ENCODE results near the gene TECTA. TPM values are rescaled to one million over a fixed set of nuclear protein-coding genes. Genes with fewer than 3 reads are reported as not detected.

The TECTA gene
- polyA plus RNA-seq, 3 donors from 2014 or later, result 0.03 to 0.26 TPM; not detected in 1

DNA sequence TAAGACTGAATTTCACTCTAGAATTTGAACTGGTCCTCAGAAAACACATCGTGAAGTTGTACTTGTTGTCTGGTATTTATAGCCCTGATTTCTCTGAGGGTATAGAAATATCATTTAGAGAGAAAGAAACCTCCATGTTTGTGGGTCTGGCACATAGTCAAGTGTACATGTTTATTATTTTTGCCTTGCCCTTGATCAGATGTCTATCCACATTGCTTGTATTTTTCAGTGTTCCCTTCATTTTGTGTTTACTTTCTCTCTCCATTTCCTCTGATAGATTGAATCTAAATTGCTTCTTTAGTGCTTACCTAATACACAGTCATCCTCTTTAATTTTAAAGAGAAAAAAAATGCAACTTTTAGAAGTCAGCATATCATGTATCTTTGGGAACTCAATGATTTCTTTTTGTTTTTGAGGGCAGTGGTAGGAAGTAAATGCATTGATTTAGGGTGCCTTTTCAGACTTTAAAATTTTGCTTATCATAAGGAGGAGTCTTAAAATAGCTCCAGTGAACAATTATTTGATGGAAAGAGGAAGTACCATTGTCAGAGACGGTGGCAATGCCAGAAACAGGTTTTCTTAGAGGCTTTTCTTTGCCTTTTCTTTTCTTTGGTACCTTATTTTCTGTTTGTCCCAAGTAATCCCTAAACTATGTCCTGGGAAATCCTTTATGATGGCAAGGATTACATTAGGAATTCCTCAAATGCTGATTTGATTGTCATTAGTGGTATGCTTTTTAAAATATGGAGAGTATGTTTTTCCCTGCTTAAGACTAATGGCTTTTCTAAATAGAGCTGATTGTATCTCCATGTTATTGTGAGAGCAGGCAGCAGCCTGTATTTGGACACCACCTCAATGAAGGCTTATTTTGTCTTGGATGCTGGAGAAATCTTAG is 29.8 kb upstream of the TECTA start:
- H3K4me3 Mint-ChIP-seq, result no peak overlapping the region
- H3K4me1 Mint-ChIP-seq, result no peaks in the 10 kb centered on the region

DNA sequence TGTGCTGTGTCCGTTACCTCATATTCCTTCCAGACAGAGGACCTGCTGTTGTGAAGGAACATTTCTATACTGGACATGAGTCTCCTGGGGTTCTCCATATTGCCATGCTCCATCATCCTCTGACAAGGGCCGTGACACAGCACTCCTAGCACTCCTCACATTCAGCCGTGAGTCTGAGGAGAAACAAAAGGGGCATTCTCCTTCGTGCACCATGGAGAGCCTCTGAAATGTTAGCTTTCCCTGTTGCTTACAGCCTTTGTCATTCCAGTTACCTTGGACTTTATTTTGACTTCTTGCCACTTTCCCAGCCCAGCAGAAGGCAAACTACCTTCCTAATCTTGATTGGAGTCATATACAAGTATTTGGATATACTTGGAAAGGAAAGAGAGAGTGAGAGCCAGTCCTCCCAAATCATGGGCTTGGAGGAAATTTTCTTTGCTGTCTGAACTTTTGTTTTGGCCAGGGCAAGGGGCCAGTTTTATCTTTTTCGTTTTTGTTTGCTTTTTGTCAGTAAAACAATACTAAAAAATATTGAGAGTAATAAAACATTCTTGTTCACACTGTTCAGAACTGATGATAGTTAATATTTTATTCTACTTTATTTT is 29.1 kb upstream of the TECTA start:
- peaks cover 0 to 1% (median 0%) of the 10 kb centered on the region in 6 donors for H3K9me3 Mint-ChIP-seq
- H3K4me3 Mint-ChIP-seq, result no peak overlapping the region
- H3K27me3 Mint-ChIP-seq (ENCODE audit: low read depth in 3 of 3), result peaks cover 0 to 2% (median 0%) of the 10 kb centered on the region in 3 donors
- DNase-seq, result no peak
- peaks cover 44 to 53% (median 47%) of the 10 kb centered on the region in 3 donors for H3K36me3 Mint-ChIP-seq
- no peaks in the 10 kb centered on the region for H3K4me1 Mint-ChIP-seq
- no peak overlapping the region for H3K27ac Mint-ChIP-seq

More for the DNA sequence above, 29.8 kb upstream of the TECTA start:
- Mint-ChIP-seq H3K27ac (peak overlapping the region in 2 of 6 donors; percentile 15 to 43), H3K36me3 (peaks cover 46 to 54% (median 51%) of the 10 kb centered on the region in 3 donors), H3K27me3 (ENCODE audit: low read depth in 3 of 3) (peaks cover 0 to 2% (median 0%) of the 10 kb centered on the region in 3 donors), H3K9me3 (peaks cover 0 to 1% (median 0%) of the 10 kb centered on the region in 6 donors)
- no peak for DNase-seq

DNA sequence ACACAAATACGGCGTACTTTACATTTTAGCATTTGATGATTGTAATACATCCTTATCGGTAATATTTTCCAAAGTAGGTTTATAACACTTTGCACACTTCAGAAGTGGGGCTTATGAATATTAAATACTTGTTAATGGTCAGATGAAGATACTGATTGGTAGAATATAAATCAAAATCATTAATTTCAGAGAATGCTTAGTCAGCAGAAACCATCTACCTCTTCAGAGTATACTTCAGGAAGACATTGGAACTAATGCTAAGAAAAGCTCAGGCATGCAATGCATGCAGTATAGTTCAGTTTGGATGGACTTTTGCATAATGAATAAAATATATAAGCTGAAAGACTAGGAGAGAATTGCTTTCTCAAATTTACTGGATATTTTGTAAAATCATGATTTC is 19.7 kb upstream of the TECTA start:
- H3K4me1 Mint-ChIP-seq, result peaks cover 0 to 2% of the 10 kb centered on the region in 2 donors
- no peaks in the 10 kb centered on the region for H3K9me3 Mint-ChIP-seq
- H3K4me3 Mint-ChIP-seq, result no peak overlapping the region
- peaks cover 0 to 2% (median 0%) of the 10 kb centered on the region in 3 donors for H3K27me3 Mint-ChIP-seq (ENCODE audit: low read depth in 3 of 3)
- no peak for DNase-seq
- H3K27ac Mint-ChIP-seq, result no peak overlapping the region
- H3K36me3 Mint-ChIP-seq, result peaks cover 20 to 25% (median 22%) of the 10 kb centered on the region in 3 donors

DNA sequence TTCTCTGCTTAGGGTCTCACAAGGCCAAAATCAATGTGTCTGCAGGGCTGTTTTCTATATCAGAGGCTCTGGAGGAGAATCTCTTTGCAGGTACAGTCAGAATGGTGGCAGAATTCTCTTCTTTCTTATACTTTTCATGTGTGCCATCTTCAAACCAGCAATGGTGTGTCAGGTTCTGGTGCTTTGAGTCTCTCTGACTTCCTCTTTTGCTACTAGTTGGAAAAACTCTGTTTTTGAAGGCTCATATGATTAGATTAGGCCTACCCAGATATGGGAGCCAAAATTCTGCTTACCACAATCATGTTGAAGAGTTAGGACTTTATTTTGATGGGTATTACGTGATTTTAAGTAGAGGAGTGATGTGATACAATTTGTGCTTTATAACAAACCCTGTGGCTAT is 18.8 kb upstream of the TECTA start:
- Mint-ChIP-seq H3K36me3 (peaks cover 24 to 31% (median 29%) of the 10 kb centered on the region in 3 donors), H3K9me3 (no peaks in the 10 kb centered on the region), H3K27me3 (ENCODE audit: low read depth in 3 of 3) (peaks cover 0 to 2% (median 0%) of the 10 kb centered on the region in 3 donors), H3K27ac (no peak overlapping the region), H3K4me1 (peaks cover 0 to 2% of the 10 kb centered on the region in 2 donors), H3K4me3 (no peak overlapping the region)
- DNase-seq, result no peak

DNA sequence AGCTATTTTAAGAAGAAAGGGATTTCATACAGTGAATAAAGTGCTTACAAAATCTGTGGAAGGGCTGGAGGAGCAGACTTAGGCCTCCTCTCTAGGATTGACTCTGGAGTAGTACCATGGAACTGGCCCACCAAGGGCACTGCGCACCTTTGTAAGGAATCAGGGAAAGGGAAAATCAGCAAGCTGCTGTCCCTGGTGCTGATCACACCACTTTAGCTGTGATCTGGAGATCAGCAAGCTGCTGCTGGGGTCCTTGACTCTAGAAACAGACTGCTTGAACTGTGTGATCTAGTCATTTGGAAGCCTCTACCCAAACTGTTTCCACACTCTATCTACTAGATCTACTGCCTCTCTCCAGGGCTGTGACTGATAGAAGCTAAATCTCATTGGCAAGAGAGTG is 18.4 kb upstream of the TECTA start:
- Mint-ChIP-seq H3K9me3 (no peaks in the 10 kb centered on the region), H3K36me3 (peaks cover 29 to 36% (median 34%) of the 10 kb centered on the region in 3 donors), H3K27ac (no peak overlapping the region), H3K4me1 (peaks cover 0 to 2% of the 10 kb centered on the region in 2 donors), H3K27me3 (ENCODE audit: low read depth in 3 of 3) (peaks cover 0 to 2% (median 0%) of the 10 kb centered on the region in 3 donors), H3K4me3 (no peak overlapping the region)
- DNase-seq, result no peak

DNA sequence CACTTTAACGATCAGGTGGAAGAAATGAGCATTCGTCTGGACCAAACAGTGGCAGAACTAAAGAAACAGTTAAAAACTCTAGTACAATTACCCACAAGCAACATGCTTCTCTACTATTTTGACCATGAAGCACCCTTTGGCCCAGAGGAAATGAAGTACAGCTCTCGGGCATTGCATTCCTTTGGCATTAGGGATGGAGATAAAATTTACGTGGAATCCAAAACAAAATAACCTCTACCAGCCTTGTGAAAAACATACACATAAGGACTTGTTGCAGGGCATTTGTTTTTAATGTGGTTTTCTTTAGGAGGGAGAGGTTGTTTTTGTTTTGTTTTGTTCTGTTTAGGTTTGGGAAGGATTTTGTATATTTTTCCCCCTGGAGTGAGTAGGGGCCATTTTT is 14.2 kb upstream of the TECTA start:
- peaks cover 31 to 41% (median 34%) of the 10 kb centered on the region in 3 donors for H3K36me3 Mint-ChIP-seq

DNA sequence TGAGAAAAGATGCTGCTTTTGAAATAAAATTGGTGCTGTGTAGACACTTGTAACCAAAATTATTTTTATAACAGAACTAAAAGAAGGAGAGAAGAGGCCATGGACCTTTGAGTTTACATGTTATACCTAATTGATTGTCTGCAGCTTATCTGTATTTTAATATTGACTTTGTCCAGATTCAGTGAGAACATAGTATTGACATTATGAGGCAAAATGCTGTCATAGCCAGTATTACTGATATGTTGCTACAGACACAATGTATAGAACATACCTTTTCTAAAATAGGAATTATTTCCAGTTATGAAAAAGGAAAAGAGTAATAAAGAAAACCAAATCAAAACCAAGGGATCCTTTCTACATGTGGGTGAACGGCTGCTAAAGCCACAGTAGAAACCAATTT is 11.5 kb upstream of the TECTA start:
- no peak overlapping the region for H3K4me3 Mint-ChIP-seq
- H3K4me1 Mint-ChIP-seq, result no peaks in the 10 kb centered on the region
- peaks cover 25 to 36% (median 26%) of the 10 kb centered on the region in 3 donors for H3K36me3 Mint-ChIP-seq
- H3K27ac Mint-ChIP-seq, result no peak overlapping the region
- no peak for DNase-seq
- H3K9me3 Mint-ChIP-seq, result no peaks in the 10 kb centered on the region
- H3K27me3 Mint-ChIP-seq (ENCODE audit: low read depth in 3 of 3), result no peaks in the 10 kb centered on the region

More for the DNA sequence above, 14.2 kb upstream of the TECTA start:
- DNase-seq, result no peak
- Mint-ChIP-seq H3K27me3 (ENCODE audit: low read depth in 3 of 3) (no peaks in the 10 kb centered on the region), H3K4me1 (no peaks in the 10 kb centered on the region), H3K9me3 (no peaks in the 10 kb centered on the region), H3K4me3 (no peak overlapping the region), H3K27ac (no peak overlapping the region)

DNA sequence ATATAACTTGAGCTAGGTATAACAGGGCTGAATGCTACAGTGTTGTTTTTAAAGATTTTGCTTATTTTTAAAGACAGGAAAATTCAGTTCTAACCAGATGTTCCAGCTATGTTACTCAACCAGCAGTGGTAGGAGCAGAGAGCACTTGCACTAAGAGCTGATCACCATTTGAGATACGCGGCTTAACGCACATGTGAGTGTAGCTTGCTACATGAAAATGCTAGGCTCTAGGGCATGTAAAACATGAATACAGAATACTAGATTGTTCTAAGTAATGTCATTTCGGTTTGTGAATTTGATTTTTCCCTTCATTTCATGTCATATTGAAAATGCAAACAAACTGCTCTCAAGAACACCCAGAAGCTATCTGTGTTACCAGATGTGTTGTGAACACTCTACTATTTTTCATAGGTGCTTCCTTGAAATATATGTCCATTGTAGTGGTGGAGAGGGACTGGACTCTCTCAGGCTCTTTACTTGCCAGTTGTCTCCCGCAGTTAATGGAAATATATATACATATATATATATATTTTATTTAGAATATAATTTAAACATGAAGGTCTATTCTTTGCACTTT is 10.8 kb upstream of the TECTA start:
- H3K4me1 Mint-ChIP-seq, result no peaks in the 10 kb centered on the region
- H3K27ac Mint-ChIP-seq, result no peak overlapping the region
- no peak overlapping the region for H3K4me3 Mint-ChIP-seq
- no peaks in the 10 kb centered on the region for H3K9me3 Mint-ChIP-seq
- H3K36me3 Mint-ChIP-seq, result peaks cover 25 to 35% (median 26%) of the 10 kb centered on the region in 3 donors
- H3K27me3 Mint-ChIP-seq (ENCODE audit: low read depth in 3 of 3), result no peaks in the 10 kb centered on the region
- DNase-seq, result no peak

DNA sequence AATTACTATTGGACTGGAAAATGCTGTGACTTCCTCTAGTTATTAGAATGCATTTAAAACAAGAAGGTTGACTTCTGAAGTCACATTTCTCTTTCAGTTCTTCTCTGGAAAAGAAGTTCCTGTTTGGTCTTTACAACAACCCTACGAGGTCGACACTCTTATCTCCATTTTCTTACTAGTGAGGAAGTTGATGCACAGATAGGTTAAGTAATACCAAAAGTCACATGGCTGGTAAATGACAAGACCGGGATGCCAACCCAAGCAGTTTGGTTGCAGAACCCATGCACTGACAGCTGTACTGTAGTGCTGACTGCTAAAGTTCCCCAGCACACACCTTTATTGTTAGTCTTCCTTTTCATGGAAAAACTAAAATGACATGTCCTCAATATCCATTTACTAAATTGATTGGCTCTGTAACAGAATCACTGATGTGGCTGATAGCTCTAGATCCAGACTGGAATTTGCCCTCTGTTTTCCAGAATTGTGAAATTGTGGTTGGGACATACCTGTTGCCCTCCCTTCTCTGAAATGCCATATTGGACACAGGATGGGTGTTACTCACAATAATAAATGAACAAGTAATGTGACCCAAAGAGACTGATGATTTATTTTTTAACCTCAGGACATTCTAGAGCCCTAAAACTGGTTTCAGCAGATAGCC is 9.4 kb upstream of the TECTA start:
- Mint-ChIP-seq H3K27ac (no peak overlapping the region), H3K27me3 (ENCODE audit: low read depth in 3 of 3) (no peaks in the 10 kb centered on the region), H3K4me1 (no peaks in the 10 kb centered on the region), H3K36me3 (peaks cover 18 to 27% (median 18%) of the 10 kb centered on the region in 3 donors), H3K4me3 (no peak overlapping the region), H3K9me3 (no peaks in the 10 kb centered on the region)
- no peak for DNase-seq

DNA sequence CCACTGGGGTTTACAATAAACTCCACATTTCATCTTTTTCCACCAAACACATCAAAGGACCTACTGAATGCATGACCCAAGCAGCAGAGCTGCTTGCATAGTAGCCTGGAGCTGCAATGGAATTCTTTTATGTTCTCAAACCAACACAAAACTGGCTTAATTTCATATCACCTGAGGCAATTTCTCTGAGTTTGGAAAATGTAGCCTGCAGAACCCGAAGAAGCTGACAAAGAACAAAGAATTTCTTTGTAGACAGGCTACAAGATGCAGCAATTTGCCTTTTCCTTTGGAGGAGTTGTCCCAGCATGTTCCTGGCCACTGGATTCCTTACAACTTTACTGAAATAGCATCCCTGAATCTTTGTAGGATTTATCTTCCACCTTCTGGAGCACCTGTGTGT is 5.5 kb upstream of the TECTA start:
- Mint-ChIP-seq H3K9me3 (no peaks in the 10 kb centered on the region), H3K27me3 (ENCODE audit: low read depth in 3 of 3) (peaks cover 0 to 2% (median 2%) of the 10 kb centered on the region in 3 donors), H3K4me1 (no peaks in the 10 kb centered on the region), H3K36me3 (no peaks in the 10 kb centered on the region), H3K4me3 (no peak overlapping the region), H3K27ac (no peak overlapping the region)
- DNase-seq, result no peak

DNA sequence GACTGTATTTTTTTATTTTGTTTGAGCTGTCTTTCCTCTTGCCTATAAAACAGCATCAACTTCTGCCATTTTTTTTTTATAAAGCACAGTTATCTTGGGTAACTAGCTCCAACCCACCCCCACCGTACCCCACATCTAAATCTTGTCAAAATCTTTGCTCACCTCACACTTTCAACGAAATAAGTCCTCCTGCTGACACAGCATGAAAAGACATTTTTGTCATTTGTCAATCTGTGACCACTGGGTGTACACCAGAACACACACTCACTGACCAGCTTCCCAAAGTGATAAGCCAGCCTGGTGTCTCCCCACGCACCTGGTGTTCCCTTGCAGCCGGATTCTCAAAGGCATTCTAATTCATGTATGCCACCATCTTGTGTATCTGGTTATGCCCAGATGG is 1.7 kb upstream of the TECTA start:
- Mint-ChIP-seq H3K27me3 (ENCODE audit: low read depth in 3 of 3) (peaks cover 0 to 2% (median 2%) of the 10 kb centered on the region in 3 donors), H3K9me3 (no peaks in the 10 kb centered on the region), H3K4me3 (no peak overlapping the region), H3K36me3 (no peaks in the 10 kb centered on the region), H3K4me1 (no peaks in the 10 kb centered on the region), H3K27ac (no peak overlapping the region)
- no peak for DNase-seq

DNA sequence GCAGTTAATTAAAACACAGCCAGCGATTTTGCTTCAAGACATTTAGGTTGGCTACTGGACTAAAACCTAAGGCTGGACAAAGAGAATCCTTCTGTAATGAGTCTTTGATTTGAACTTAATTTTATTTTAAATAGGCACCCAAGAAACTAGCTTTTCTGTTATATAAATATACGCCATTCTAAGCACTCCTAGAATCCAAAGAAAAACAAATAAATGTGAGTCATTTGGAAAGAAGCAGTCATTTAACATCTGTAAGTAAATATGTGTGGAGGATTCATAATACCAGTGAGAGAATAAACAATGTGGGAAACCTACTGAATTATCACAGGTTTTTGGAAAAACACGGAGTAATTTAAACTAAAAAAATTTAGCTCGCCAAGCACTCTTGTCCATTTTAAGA is 1.2 kb upstream of the TECTA start:
- H3K4me1 Mint-ChIP-seq, result no peaks in the 10 kb centered on the region
- no peak for DNase-seq
- peaks cover 0 to 2% (median 2%) of the 10 kb centered on the region in 3 donors for H3K27me3 Mint-ChIP-seq (ENCODE audit: low read depth in 3 of 3)
- H3K36me3 Mint-ChIP-seq, result no peaks in the 10 kb centered on the region
- no peaks in the 10 kb centered on the region for H3K9me3 Mint-ChIP-seq
- H3K4me3 Mint-ChIP-seq, result no peak overlapping the region
- H3K27ac Mint-ChIP-seq, result no peak overlapping the region

DNA sequence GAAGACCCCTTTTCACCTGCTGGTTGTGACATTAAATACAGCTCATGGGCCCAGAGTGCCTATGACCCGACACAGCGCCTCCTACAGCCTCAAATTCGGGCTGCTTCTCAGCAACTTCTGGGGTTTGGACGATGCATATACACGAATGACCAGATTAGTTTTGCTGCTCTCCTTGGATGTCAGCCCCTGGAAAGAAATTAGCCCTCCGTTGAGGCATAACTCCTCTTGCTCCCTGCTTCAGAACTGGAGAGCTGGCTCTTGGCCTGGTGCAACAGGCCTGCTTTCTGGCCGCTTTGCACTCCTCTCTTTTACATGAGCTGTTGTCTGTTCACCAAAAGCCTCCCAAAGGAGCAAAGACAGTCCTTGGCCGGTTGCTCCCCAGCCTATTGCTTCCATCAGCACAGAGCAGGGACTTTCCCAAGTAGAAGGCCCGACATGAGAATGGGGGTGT is 3.3 kb downstream of the TECTA start:
- Mint-ChIP-seq H3K9me3 (no peaks in the 10 kb centered on the region), H3K36me3 (no peaks in the 10 kb centered on the region), H3K4me1 (no peaks in the 10 kb centered on the region), H3K27ac (no peak overlapping the region), H3K4me3 (no peak overlapping the region), H3K27me3 (ENCODE audit: low read depth in 3 of 3) (peaks cover 0 to 2% (median 2%) of the 10 kb centered on the region in 3 donors)
- DNase-seq, result no peak
